HG03432 (cell line): ENCODE data around the gene STK32A.

Source experiments
- ATAC-seq: cut with Tn5 transposase; IDR thresholded peaks from one replicate; pipeline ENCODE4 v1.9.1; 2021; ENCODE audit warnings: mild to moderate bottlenecking, moderate library complexity; ENCODE audit not compliant: unreplicated experiment

The STK32A gene

DNA sequence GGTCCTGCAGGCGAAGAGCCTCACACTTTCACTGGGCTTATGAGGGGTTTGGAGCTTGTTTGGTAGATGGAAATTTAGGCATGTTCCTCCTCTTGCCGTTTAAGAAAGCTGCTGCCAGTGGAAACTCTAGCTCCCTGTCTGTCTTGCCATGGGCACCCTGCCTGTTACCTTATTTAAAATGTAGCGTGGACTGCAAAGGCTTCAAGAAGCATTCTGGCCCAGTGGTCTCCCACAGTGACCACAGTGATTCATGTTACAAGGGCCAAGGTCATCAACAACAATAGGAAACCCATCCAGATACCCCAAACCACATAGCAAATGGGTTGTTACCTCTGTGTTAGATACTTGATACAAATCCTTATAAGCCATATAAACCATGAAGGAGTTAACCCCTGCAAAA is 178.4 kb downstream of the STK32A start:
- no peak for ATAC-seq

- ATAC-seq: no peak
Observed at GRCh38 chr5:147415651-147416050, 180.8 kb downstream of the STK32A start.

DNA sequence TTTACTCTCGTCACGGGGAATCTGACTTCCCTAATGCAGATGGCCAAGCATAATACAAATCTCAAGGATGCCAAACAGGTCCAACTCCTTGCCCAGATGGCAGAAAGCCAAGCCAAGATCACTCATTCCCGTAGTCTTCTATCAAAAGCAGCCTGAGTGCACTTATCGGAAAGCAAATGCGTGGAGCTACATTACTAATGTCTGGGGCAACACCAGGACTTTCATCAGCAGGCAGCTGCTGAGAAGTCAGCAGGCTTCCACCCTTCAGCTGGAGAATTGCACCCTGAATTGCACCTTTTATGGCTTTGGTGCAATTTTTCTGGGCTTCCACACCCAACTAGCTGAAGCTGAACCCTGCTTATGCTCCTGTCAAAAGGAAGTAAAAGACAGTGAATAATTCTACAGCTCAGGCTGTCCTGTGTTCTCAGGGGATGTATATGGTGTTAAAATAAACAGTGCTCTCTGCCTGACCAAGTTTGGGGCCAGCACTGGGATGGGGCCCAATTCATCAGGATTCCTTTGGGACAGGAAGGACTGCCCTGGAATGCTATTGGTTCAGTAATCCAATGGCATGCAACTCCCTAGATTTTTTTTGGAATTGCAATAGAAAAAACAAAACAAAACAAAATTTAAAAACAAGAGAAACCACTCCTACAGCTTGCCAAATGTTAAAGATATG is 182.4 kb downstream of the STK32A start:
- ATAC-seq: no peak

DNA sequence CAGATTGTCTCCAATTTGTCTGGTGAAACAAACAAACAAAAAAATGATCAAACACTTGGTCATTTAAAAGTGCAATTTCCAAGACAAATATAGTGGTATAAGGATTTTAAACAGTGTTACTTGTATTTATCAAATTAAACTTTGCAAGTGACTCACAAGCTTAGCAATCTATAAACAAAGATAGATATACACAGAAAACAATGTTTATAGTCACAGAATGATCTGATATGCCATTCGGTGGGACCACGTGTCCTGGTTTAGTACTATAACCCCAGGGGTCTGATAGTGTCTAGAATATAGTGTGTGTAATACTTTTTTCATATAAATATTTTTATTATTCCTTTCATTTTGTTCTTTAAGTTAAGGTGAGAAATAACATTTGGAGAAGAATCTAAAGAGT is 183.8 kb downstream of the STK32A start:
- no peak for ATAC-seq

DNA sequence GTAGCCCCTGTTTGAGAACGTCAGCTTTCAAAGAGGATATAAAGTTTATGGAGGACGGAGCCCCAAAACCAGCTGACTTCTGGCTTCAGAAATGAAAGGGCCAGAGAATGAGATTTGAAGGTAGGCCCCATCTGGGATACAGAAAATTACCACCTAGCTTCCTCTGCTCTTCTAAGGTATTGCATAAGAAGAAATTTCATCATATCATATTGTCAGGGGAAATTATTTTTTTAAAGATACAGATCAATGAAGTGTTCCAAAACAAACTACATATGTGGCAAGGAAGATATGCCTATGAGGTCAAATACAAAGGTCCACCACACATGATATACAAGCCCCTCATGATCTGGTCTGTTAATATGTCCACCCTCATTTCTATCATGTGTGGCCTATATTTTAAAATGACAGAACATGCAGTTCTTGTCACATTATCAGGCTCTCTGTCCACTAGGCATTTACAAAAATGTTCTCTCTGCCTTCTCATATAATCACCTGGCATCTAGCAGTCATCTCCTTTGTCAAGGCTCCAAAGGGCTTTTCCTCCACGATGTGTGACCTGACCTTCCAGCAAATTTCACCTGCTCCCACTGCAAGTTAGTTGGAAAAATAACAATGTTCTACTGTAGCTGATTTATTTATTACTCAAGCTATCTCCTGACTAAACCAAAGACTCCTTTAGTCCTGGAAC is 192.0 kb downstream of the STK32A start:
- ATAC-seq: no peak

GRCh38 chr5:147427521-147428401 is 192.9 kb downstream of the STK32A start:
- ATAC-seq: no peak

- ATAC-seq: no peak
Observed at GRCh38 chr5:147430628-147431027, 195.8 kb downstream of the STK32A start.

DNA sequence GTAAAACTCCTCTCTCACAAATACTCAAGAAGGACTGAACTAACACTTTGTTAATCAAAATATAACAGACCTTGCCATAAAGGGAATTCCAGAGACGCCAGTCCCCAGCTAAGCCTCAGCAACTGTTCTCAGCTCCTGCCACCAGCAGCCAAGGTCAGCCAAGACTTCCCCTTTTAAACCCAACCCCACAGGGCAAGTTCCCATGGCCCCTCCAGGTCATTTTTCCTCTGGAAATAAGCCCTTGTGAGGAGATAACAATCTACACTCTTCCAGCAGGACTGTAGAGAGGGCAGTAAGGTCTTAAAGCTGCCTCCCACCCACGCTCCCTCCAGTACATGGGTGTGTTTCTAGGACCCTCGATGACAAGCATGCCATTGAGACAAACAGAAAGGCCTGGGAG is 196.8 kb downstream of the STK32A start:
- no peak for ATAC-seq

GRCh38 chr5:147432323-147432722 is 197.5 kb downstream of the STK32A start:
- ATAC-seq: no peak

DNA sequence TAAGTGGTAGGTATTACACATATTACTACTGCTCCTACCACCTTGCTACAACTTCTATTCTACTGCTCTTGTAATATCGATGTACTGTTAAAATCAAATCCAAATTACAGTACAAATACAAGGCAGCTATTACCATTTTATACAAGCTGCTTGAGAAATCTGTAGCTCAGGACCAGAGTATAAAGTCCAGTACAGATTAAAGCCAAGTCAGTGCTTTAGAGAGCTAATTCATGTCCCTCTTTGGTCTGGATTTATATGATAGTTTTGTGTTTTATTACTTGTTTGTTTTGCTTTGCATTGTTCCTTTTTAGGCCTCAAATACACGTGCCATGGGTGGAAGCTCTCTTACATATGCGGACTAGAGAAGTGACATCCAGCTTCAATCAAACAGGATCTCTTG is 199.2 kb downstream of the STK32A start:
- ATAC-seq: no peak

GRCh38 chr5:147436596-147436995 is 201.8 kb downstream of the STK32A start:
- peak; percentile 71 for ATAC-seq

- ATAC-seq: no peak
Observed at GRCh38 chr5:147437161-147437596, 202.4 kb downstream of the STK32A start.
